HepG2 (cell line): ENCODE results near the gene TRIM7. TPM values are rescaled to one million over a fixed set of nuclear protein-coding genes. Genes with fewer than 3 reads are reported as not detected.

ENCODE experiments used
- FOSL2 ChIP-seq: sonication (generic); formaldehyde crosslinking; IDR thresholded peaks from 2 replicates; pipeline ENCODE4 v1.4.0; 2020; ENCODE audit warnings: missing genetic modification reagents
- FOXC1 ChIP-seq: sonication (generic); formaldehyde crosslinking; IDR thresholded peaks from 2 replicates; pipeline ENCODE4 v1.8.0; 2022; ENCODE audit warnings: mild to moderate bottlenecking, missing genetic modification reagents, borderline replicate concordance
- FOXJ3 ChIP-seq: sonication (generic); formaldehyde crosslinking; IDR thresholded peaks from 2 replicates; pipeline ENCODE4 v1.4.0; 2020; ENCODE audit warnings: missing genetic modification reagents, mild to moderate bottlenecking, borderline replicate concordance
- MAZ ChIP-seq, 2 experiments: sonication (generic) in 1 of 2; formaldehyde crosslinking in 1 of 2; IDR thresholded peaks; 2 replicates each; pipeline versions ENCODE4 v1.5.0 to v1.6.1; 2012 to 2020; ENCODE audit warnings: low read depth in 2 of 2, mild to moderate bottlenecking in 2 of 2, borderline replicate concordance in 1 of 2, improper control_type of control experiment in 1 of 2, low read length in 1 of 2, missing genetic modification reagents in 1 of 2, moderate library complexity in 1 of 2
- NBN ChIP-seq: fragments of 450-650 bp; conservative IDR thresholded peaks from 2 replicates; pipeline ENCODE4 v1.6.1; 2017
- NCOA1 ChIP-seq: sonication (generic); formaldehyde crosslinking; IDR thresholded peaks from 2 replicates; pipeline ENCODE4 v1.9.0; 2021; ENCODE audit warnings: missing genetic modification reagents
- NFIC ChIP-seq: IDR thresholded peaks from 2 replicates; pipeline ENCODE4 v1.6.1; 2012; ENCODE audit warnings: mild to moderate bottlenecking, low read length, inconsistent platforms
- NONO ChIP-seq, 2 experiments: fragments of 450-650 bp in 1 of 2; sonication (generic) in 1 of 2; formaldehyde crosslinking in 1 of 2; IDR thresholded peaks in 1 of 2; conservative IDR thresholded peaks in 1 of 2; 2 replicates each; pipeline versions ENCODE4 v1.6.1 to v1.8.0; 2017 to 2022; ENCODE audit warnings: mild to moderate bottlenecking in 1 of 2, missing genetic modification reagents in 1 of 2, moderate library complexity in 1 of 2
- PHF21A ChIP-seq: sonication (generic); formaldehyde crosslinking; IDR thresholded peaks from 2 replicates; pipeline ENCODE4 v1.5.0; 2020; ENCODE audit warnings: mild to moderate bottlenecking, missing genetic modification reagents
- POLR2AphosphoS5 ChIP-seq: IDR thresholded peaks from 2 replicates; pipeline ENCODE4 v1.6.1; 2012; ENCODE audit warnings: low read depth, low read length
- SP2 ChIP-seq: sonication (generic); formaldehyde crosslinking; IDR thresholded peaks from 2 replicates; pipeline ENCODE4 v1.5.1; 2020; ENCODE audit warnings: mild to moderate bottlenecking, missing genetic modification reagents
- SRSF9 ChIP-seq: fragments of 200-400 bp; formaldehyde crosslinking; IDR thresholded peaks from 2 replicates; pipeline ENCODE4 v1.6.1; 2018; ENCODE audit warnings: borderline replicate concordance, mild to moderate bottlenecking, low read depth, low read length; ENCODE audit not compliant: insufficient read depth, poor library complexity, severe bottlenecking
- TEAD3 ChIP-seq: optimal IDR thresholded peaks from 2 replicates; pipeline ENCODE3; 2016; ENCODE audit warnings: borderline replicate concordance
- THAP11 ChIP-seq: IDR thresholded peaks from 2 replicates; pipeline ENCODE4 v1.6.1; 2016; ENCODE audit warnings: missing biosample characterization, missing genetic modification reagents
- ZBTB38 ChIP-seq: sonication (generic); formaldehyde crosslinking; IDR thresholded peaks from 2 replicates; pipeline ENCODE4 v1.5.1; 2020; ENCODE audit warnings: mild to moderate bottlenecking, missing genetic modification reagents
- ZNF224 ChIP-seq: sonication (generic); formaldehyde crosslinking; IDR thresholded peaks from 2 replicates; pipeline ENCODE4 v1.5.0; 2020; ENCODE audit warnings: mild to moderate bottlenecking, missing genetic modification reagents
- ZNF790 ChIP-seq: sonication (generic); formaldehyde crosslinking; IDR thresholded peaks from 2 replicates; pipeline ENCODE4 v1.8.0; 2022; ENCODE audit warnings: missing genetic modification reagents, mild to moderate bottlenecking, borderline replicate concordance
- polyA plus RNA-seq, 8 experiments: library from polyadenylated mRNA; depleted of rRNA in 3 of 8; stranded (reverse) in 7 of 8; unstranded in 1 of 8; fragments of >200 nt; fragmentation: Illumina TruSeq in 4 of 8; extraction: Trizol in 4 of 8; gene quantifications; 2 replicates each; pipeline versions ENCODE4 v1.2.1 to v1.2.3, GENCODE V29; 2011 to 2016; ENCODE audit warnings: low read depth in 4 of 8, missing spikeins in 1 of 8, mixed read lengths in 1 of 8; ENCODE audit not compliant: insufficient read depth in 1 of 8
- total RNA-seq, 5 experiments: library from RNA; depleted of rRNA; stranded (reverse); fragments of >200 nt; fragmentation: Illumina TruSeq; extraction: Trizol; gene quantifications; 2 replicates each; pipeline ENCODE4 v1.2.3, GENCODE V29; 2016; ENCODE audit warnings: low read depth in 1 of 5
- TF ChIP-seq, protein P1 (sequence below): sonication (generic); formaldehyde crosslinking; IDR thresholded peaks from 2 replicates; pipeline ENCODE4 v1.4.0; 2020; ENCODE audit warnings: mild to moderate bottlenecking, missing genetic modification reagents, borderline replicate concordance
- TF ChIP-seq, protein P2 (sequence below): sonication (generic); formaldehyde crosslinking; IDR thresholded peaks from 2 replicates; pipeline ENCODE4 v1.4.0; 2020; ENCODE audit warnings: mild to moderate bottlenecking, low read depth, missing genetic modification reagents
- TF ChIP-seq, protein P3 (sequence below): sonication (generic); formaldehyde crosslinking; IDR thresholded peaks from 2 replicates; pipeline ENCODE4 v1.4.0; 2020; ENCODE audit warnings: missing genetic modification reagents

The TRIM7 gene
- total and polyA plus RNA-seq, 2 of the 13 experiments (the other 11 are each of a cell fraction or from before 2014, with no cell fraction given) = 0.13 TPM; not detected in 1

DNA sequence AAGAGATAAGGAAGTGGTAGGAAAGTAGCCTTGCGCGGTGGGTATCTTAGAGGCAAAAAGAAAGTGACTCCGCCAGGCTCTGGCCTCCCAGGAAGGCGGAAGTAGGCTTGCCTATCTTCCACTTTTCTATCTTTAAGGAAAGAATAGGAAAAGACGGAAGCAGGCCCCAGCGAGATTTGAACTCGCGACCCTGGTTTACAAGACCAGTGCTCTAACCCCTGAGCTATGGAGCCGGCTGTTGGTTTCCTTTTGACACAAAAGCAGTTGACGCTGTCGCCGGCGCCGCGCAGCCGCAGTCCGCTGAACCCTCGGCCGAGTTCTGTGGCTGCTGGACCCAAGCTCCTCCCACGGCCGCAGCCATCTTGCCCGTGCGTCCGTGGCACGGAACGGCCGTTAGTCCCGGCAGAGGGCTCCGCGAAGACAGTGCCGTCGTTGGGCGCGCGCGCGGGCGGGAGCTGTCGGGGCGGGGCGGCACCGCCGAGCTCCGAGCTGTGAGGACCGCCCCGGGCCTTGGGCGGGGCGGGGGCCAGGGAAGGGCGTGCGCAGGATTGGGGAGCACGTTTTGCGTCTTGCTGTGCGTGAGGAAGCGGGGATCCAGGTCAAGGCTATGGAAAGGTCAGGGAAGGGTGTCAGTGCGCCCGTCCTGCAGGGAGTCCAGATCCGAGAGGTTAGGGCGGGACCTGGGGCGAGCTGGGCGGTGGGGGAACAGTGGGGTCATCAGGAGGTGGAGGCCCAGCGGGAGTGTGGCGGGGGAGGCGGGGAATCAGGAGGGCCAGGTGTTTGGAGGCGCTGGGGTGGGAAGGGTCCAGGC, 13.3 kb downstream of the TRIM7 start (continued):
- TF ChIP-seq, protein P1, sequence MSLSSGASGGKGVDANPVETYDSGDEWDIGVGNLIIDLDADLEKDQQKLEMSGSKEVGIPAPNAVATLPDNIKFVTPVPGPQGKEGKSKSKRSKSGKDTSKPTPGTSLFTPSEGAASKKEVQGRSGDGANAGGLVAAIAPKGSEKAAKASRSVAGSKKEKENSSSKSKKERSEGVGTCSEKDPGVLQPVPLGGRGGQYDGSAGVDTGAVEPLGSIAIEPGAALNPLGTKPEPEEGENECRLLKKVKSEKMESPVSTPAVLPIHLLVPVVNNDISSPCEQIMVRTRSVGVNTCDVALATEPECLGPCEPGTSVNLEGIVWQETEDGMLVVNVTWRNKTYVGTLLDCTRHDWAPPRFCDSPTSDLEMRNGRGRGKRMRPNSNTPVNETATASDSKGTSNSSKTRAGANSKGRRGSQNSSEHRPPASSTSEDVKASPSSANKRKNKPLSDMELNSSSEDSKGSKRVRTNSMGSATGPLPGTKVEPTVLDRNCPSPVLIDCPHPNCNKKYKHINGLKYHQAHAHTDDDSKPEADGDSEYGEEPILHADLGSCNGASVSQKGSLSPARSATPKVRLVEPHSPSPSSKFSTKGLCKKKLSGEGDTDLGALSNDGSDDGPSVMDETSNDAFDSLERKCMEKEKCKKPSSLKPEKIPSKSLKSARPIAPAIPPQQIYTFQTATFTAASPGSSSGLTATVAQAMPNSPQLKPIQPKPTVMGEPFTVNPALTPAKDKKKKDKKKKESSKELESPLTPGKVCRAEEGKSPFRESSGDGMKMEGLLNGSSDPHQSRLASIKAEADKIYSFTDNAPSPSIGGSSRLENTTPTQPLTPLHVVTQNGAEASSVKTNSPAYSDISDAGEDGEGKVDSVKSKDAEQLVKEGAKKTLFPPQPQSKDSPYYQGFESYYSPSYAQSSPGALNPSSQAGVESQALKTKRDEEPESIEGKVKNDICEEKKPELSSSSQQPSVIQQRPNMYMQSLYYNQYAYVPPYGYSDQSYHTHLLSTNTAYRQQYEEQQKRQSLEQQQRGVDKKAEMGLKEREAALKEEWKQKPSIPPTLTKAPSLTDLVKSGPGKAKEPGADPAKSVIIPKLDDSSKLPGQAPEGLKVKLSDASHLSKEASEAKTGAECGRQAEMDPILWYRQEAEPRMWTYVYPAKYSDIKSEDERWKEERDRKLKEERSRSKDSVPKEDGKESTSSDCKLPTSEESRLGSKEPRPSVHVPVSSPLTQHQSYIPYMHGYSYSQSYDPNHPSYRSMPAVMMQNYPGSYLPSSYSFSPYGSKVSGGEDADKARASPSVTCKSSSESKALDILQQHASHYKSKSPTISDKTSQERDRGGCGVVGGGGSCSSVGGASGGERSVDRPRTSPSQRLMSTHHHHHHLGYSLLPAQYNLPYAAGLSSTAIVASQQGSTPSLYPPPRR (CRISPR knock-in tag) = peak; percentile 37; the same call in 1 of the 2 replicates
- TF ChIP-seq, protein P2, sequence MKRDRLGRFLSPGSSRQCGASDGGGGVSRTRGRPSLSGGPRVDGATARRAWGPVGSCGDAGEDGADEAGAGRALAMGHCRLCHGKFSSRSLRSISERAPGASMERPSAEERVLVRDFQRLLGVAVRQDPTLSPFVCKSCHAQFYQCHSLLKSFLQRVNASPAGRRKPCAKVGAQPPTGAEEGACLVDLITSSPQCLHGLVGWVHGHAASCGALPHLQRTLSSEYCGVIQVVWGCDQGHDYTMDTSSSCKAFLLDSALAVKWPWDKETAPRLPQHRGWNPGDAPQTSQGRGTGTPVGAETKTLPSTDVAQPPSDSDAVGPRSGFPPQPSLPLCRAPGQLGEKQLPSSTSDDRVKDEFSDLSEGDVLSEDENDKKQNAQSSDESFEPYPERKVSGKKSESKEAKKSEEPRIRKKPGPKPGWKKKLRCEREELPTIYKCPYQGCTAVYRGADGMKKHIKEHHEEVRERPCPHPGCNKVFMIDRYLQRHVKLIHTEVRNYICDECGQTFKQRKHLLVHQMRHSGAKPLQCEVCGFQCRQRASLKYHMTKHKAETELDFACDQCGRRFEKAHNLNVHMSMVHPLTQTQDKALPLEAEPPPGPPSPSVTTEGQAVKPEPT (CRISPR knock-in tag) = peak; percentile 23; the same call in 1 of the 2 replicates
- TF ChIP-seq NFIC = no peak
- TF ChIP-seq ZNF224 = 0 out of 2 replicates have a peak, but pooled peaks have one; percentile 34
- TF ChIP-seq, protein P3, sequence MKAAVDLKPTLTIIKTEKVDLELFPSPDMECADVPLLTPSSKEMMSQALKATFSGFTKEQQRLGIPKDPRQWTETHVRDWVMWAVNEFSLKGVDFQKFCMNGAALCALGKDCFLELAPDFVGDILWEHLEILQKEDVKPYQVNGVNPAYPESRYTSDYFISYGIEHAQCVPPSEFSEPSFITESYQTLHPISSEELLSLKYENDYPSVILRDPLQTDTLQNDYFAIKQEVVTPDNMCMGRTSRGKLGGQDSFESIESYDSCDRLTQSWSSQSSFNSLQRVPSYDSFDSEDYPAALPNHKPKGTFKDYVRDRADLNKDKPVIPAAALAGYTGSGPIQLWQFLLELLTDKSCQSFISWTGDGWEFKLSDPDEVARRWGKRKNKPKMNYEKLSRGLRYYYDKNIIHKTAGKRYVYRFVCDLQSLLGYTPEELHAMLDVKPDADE (CRISPR knock-in tag) = no peak
- no peak for TF ChIP-seq SP2 (CRISPR knock-in tag)
- peak; percentile 59; the same call in 1 of the 2 replicates for TF ChIP-seq POLR2AphosphoS5
- no peak for TF ChIP-seq TEAD3 (CRISPR knock-in tag)
- peak; percentile 84; the same call in 1 of the 2 replicates for TF ChIP-seq ZBTB38 (CRISPR knock-in tag)
- no peak for TF ChIP-seq NCOA1
- peak; percentile 97 for TF ChIP-seq ZNF790
- no peak for TF ChIP-seq NBN
- peak; percentile 19; the same call in 1 of the 2 replicates for TF ChIP-seq FOSL2
- TF ChIP-seq FOXC1 (CRISPR knock-in tag) = no peak; the same call in 1 of the 2 replicates
- TF ChIP-seq PHF21A (CRISPR knock-in tag) = peak; percentile 86
- peak; percentile 52; the same call in 1 of the 2 replicates for TF ChIP-seq FOXJ3 (CRISPR knock-in tag)
- TF ChIP-seq NONO (IDR thresholded peaks at IDR 0.05) = no peak
- TF ChIP-seq NONO (CRISPR knock-in tag; conservative IDR thresholded peaks at IDR 0.05) = peak; percentile 96
- TF ChIP-seq MAZ (IDR thresholded peaks at IDR 0.05; ENCODE audit: borderline replicate concordance, low read depth, low read length) = no peak
- peak; percentile 79; the same call in 1 of the 2 replicates for TF ChIP-seq MAZ (CRISPR knock-in tag; IDR thresholded peaks at IDR 0.05; ENCODE audit: low read depth)
- TF ChIP-seq SRSF9 = no peak
- TF ChIP-seq THAP11 = peak; percentile 67
